Measurements from ENCODE around the gene TOX2. TPM values are rescaled to one million over a fixed set of nuclear protein-coding genes. Genes with fewer than 3 reads are reported as not detected.

Gene TOX2
- total RNA-seq, 1 experiment from 2014 or later, result 2.7 TPM

GRCh38 chr20:43973671-43974450 lies 59.2 kb downstream of the TOX2 start:
- Mint-ChIP-seq H3K4me1 (ENCODE audit: insufficient read depth, unreplicated experiment) (peaks cover 16% of the 10 kb centered on the region), H3K36me3 (ENCODE audit: insufficient read depth, unreplicated experiment) (no peaks in the 10 kb centered on the region), H3K4me3 (ENCODE audit: unreplicated experiment) (no peak overlapping the region), H3K27me3 (ENCODE audit: insufficient read depth, unreplicated experiment) (no peaks in the 10 kb centered on the region), H3K27ac (ENCODE audit: low read depth, unreplicated experiment) (no peak overlapping the region), H3K9me3 (ENCODE audit: unreplicated experiment) (no peaks in the 10 kb centered on the region)
- POLR2A ChIA-PET, result interaction anchor here (0.5 kb wide), 1 partner anchor 22 kb away, joined by 3 read pairs; no protein-coding TSS in a partner anchor
- no TSS peak for BruUV-seq (replicated peaks)
- CTCF ChIA-PET, result interaction anchor here (0.6 to 1.5 kb wide), 3 partner anchors 40 to 240 kb away, joined by 3 to 4 read pairs (median 3); no protein-coding TSS in a partner anchor
- TF ChIP-seq CTCF (IDR thresholded peaks at IDR 0.05; ENCODE audit: unreplicated experiment), result no peak
- DNase-seq (ENCODE audit: unreplicated experiment), result no peak
- intact Hi-C loops (cut with micrococcal nuclease), result loop anchor here (2.0 kb wide), 1 partner anchor 19 kb away; no protein-coding TSS in a partner anchor

GRCh38 chr20:43974695-43975094 lies 60.0 kb downstream of the TOX2 start:
- intact Hi-C loops (cut with micrococcal nuclease), result loop anchor here (2.0 to 5.0 kb wide), 2 partner anchors 20 to 108 kb away; no protein-coding TSS in a partner anchor
- Mint-ChIP-seq H3K9me3 (ENCODE audit: unreplicated experiment) (no peaks in the 10 kb centered on the region), H3K27ac (ENCODE audit: low read depth, unreplicated experiment) (peak overlapping the region; percentile 75), H3K4me3 (ENCODE audit: unreplicated experiment) (no peak overlapping the region), H3K4me1 (ENCODE audit: insufficient read depth, unreplicated experiment) (peaks cover 16% of the 10 kb centered on the region), H3K36me3 (ENCODE audit: insufficient read depth, unreplicated experiment) (no peaks in the 10 kb centered on the region), H3K27me3 (ENCODE audit: insufficient read depth, unreplicated experiment) (no peaks in the 10 kb centered on the region)
- ChIA-PET CTCF (interaction anchor here (0.7 to 1.5 kb wide), 4 partner anchors 39 to 457 kb away, joined by 3 to 7 read pairs (median 4); no protein-coding TSS in a partner anchor), POLR2A (interaction anchor here (0.7 to 1.1 kb wide), 3 partner anchors 29 to 35 kb away, joined by 3 to 7 read pairs (median 3); no protein-coding TSS in a partner anchor)
- peak; percentile 22 for DNase-seq (ENCODE audit: unreplicated experiment)
- no peak for TF ChIP-seq CTCF (IDR thresholded peaks at IDR 0.05; ENCODE audit: unreplicated experiment)
- BruUV-seq (replicated peaks), result TSS peak; percentile 98

- Mint-ChIP-seq H3K9me3 (ENCODE audit: unreplicated experiment) (no peaks in the 10 kb centered on the region), H3K27ac (ENCODE audit: low read depth, unreplicated experiment) (peak overlapping the region; percentile 75), H3K27me3 (ENCODE audit: insufficient read depth, unreplicated experiment) (no peaks in the 10 kb centered on the region), H3K36me3 (ENCODE audit: insufficient read depth, unreplicated experiment) (no peaks in the 10 kb centered on the region), H3K4me3 (ENCODE audit: unreplicated experiment) (no peak overlapping the region), H3K4me1 (ENCODE audit: insufficient read depth, unreplicated experiment) (peaks cover 16% of the 10 kb centered on the region)
- peak; percentile 86 for DNase-seq (ENCODE audit: unreplicated experiment)
- POLR2A ChIA-PET, result interaction anchor here (0.7 to 1.3 kb wide), 4 partner anchors 20 to 36 kb away, joined by 3 to 7 read pairs (median 4); no protein-coding TSS in a partner anchor
- intact Hi-C loops (cut with micrococcal nuclease), result loop anchor here (2.0 to 5.0 kb wide), 2 partner anchors 20 to 107 kb away; no protein-coding TSS in a partner anchor
- no TSS peak for BruUV-seq (replicated peaks)
- CTCF ChIA-PET, result interaction anchor here (0.7 to 1.5 kb wide), 4 partner anchors 11 to 458 kb away, joined by 3 to 7 read pairs (median 3); no protein-coding TSS in a partner anchor
- TF ChIP-seq CTCF (IDR thresholded peaks at IDR 0.05; ENCODE audit: unreplicated experiment), result no peak
Observed at GRCh38 chr20:43975096-43975768, 60.6 kb downstream of the TOX2 start.
